ENCODE results near the gene TRIM29.
A peak's percentile ranks its signal among the peaks of the same experiment; 100 is the strongest.

The TRIM29 gene

DNA sequence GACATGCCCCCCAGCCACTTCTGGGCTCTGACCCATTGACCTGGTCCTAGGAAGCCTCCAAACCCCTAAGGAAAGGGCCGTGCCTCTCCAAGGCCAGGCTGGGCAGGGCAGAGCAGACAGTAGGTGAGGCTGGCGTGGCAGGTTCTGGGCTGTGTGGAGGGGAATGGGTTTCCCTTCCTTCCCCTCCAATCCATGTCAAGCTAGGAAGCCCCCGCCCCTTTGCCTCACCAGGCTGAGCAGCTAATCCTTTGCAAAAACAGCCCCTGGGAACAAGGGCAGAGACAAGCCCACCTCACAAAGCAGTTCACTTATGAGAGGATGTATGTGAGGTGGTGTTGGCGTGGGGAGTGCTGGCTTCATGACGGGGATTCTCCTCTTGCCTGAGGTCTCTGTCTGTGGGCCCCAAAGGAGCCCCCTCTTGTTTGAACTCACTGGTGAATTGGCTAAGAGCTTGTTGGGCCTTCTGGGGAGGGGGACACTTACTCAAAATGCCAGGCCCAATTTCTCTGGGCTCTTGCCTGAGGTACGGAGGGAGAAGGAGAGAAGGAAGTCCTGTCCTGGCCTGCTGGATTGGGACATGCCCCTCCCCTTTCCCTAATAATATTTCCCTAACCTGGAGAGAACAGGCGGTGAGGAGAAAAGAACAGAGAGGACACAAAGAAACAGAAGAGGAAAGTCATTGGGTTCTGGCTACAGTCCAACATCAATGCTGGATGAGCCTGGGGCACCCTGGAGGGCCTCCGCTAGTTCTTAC is 1.6 kb upstream of the TRIM29 start:
- H3K27me3 ChIP-seq (ENCODE audit: low read depth), result peaks cover 18% of the 10 kb centered on the region
- no peaks in the 10 kb centered on the region for H3K36me3 ChIP-seq (replicated peaks)
- DNase-seq (ENCODE audit: low spot score in 2 of 2), result no peak
- H3K4me1 ChIP-seq, result no peaks in the 10 kb centered on the region
- no peaks in the 10 kb centered on the region for H3K9me3 ChIP-seq
- in situ Hi-C loops (cut with MboI; ENCODE audit: low sequenced_read_pairs), result no loop called here
- no peak overlapping the region for H3K4me3 ChIP-seq

DNA sequence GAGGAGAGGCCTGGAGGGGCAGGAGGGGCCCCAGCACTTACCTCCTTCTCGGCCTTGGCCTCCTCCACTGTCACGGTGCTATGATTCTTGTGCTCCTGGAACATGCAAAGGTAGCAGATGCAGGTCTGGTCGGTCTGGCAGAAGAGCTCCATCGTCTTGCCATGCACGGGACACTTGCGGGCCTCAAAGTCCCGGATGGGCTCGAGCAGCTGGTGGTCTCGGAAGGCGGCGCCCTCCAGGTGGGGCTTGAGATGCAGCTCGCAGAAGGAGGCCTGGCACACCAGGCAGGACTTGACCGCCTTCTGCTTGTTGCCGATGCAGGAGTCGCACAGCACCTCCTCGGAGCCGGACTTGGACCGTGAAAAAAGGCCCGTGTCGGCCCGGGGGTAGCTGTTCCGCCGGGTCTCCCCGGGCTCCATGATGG is 714 bp downstream of the TRIM29 start:
- Histone ChIP-seq H3K4me3 (no peak overlapping the region), H3K36me3 (replicated peaks) (no peaks in the 10 kb centered on the region), H3K27me3 (ENCODE audit: low read depth) (peaks cover 6% of the 10 kb centered on the region), H3K4me1 (no peaks in the 10 kb centered on the region), H3K9me3 (no peaks in the 10 kb centered on the region)
- in situ Hi-C loops (cut with MboI; ENCODE audit: low sequenced_read_pairs), result no loop called here
- DNase-seq (ENCODE audit: low spot score in 2 of 2), result no peak

DNA sequence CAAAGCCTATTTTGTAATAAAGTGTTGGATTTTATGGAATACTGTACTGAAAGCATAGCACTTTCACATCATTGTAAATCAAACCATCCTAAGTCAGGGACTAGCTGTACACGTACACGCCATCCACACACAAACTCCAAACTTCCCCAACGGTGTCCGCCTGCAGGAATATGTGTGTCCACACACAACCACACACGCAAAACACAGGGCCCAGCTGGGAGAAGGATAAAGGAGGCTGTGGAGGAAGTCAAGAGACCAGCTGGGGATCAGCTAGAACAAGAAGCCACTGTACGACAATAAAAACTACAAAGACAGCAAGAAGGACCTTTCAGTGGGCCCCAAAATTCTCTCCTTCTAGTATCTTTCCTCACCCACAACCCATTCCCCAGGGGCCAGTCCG is 1.6 kb downstream of the TRIM29 start:
- Histone ChIP-seq H3K36me3 (replicated peaks) (no peaks in the 10 kb centered on the region), H3K27me3 (ENCODE audit: low read depth) (peaks cover 6% of the 10 kb centered on the region), H3K9me3 (no peaks in the 10 kb centered on the region), H3K4me3 (no peak overlapping the region), H3K4me1 (no peaks in the 10 kb centered on the region)
- peak in 1 of 2 experiments; percentile 3 for DNase-seq (ENCODE audit: low spot score in 2 of 2)
- in situ Hi-C loops (cut with MboI; ENCODE audit: low sequenced_read_pairs), result no loop called here

DNA sequence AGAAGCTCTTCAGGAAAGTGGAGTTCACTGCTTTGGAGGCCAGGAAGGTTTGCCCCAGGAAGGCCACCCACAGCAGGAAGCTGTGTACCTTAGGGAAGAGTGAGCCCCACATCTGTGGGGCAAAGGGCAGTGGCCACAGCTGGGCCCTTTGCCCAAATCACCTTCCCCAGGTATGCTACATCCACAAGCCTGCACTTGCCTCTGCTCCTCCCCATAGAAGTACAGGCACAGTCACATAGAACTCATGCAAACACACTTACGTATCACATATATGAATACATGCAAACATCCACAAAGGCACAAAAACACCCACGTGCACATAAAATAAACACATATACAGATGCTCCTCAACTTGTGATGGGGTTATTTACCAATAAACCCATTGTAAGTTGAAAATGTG is 2.1 kb downstream of the TRIM29 start:
- Histone ChIP-seq H3K4me1 (no peaks in the 10 kb centered on the region), H3K4me3 (no peak overlapping the region), H3K9me3 (no peaks in the 10 kb centered on the region), H3K36me3 (replicated peaks) (no peaks in the 10 kb centered on the region), H3K27me3 (ENCODE audit: low read depth) (peaks cover 11% of the 10 kb centered on the region)
- in situ Hi-C loops (cut with MboI; ENCODE audit: low sequenced_read_pairs), result no loop called here
- DNase-seq (ENCODE audit: low spot score in 2 of 2), result no peak

DNA sequence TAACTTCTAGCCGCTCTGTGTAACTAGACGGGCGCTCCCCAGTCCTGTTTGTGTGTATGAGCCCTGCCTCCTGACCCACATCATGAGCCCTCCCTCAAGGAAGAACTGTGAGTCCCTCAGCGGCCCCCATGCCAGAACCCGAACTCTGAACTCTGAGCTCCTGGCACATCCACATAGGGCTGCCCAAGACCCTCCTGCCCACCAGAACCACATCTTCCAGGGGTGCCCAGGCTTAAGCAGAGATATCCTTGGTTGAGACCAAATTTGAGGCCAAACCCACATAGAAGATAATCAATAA is 3.0 kb downstream of the TRIM29 start:
- peaks cover 8% of the 10 kb centered on the region for H3K27me3 ChIP-seq (ENCODE audit: low read depth)
- in situ Hi-C loops (cut with MboI; ENCODE audit: low sequenced_read_pairs), result no loop called here
- no peaks in the 10 kb centered on the region for H3K4me1 ChIP-seq
- H3K36me3 ChIP-seq (replicated peaks), result no peaks in the 10 kb centered on the region
- peak in 1 of 2 experiments; percentile 5 for DNase-seq (ENCODE audit: low spot score in 2 of 2)
- H3K4me3 ChIP-seq, result no peak overlapping the region
- H3K9me3 ChIP-seq, result no peaks in the 10 kb centered on the region

DNA sequence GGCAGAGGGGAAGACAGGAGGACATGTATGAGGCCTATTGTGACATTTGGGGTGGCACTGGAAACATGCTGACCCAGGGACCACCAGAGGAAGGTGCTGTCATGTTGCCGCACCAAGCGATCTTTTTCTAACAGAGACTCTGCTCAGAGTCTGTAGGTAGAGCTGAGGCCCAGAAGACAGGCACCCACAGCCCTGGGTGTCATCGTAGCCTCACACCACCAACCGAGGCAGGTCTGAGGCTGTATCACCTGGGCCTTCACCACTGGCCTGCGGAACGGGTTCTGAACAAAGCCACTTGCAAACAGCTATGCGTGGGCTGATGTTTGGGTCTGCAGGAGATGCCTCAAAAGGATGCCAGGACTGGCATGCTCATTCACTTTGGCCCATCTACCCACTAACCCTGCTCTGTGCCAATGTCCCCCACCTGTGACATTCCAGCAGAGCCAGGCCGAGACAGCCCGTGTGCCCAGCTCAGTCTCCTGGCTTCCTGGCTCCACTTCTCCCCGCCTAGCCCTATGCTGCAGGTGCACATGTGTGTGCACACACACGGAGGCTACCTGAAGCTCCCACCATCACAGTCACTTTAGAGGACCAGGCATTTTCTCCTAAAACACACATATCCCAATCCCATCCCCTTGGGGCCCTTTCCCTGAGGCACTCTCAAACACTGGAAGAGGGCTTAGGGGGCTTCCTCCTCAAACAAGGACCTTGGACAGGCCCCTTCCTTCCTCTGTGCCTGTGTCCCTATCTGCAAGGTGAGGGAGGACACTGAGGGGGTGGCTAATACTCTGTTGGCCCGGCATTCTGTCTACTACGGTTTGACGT is 3.6 kb downstream of the TRIM29 start:
- no peak overlapping the region for H3K4me3 ChIP-seq
- DNase-seq (ENCODE audit: low spot score in 2 of 2), result peak in 1 of 2 experiments; percentile 2
- no peaks in the 10 kb centered on the region for H3K36me3 ChIP-seq (replicated peaks)
- in situ Hi-C loops (cut with MboI; ENCODE audit: low sequenced_read_pairs), result no loop called here
- H3K4me1 ChIP-seq, result no peaks in the 10 kb centered on the region
- no peaks in the 10 kb centered on the region for H3K9me3 ChIP-seq
- peaks cover 8% of the 10 kb centered on the region; the same call in 1 of the 2 replicates for H3K27me3 ChIP-seq (ENCODE audit: low read depth)

DNA sequence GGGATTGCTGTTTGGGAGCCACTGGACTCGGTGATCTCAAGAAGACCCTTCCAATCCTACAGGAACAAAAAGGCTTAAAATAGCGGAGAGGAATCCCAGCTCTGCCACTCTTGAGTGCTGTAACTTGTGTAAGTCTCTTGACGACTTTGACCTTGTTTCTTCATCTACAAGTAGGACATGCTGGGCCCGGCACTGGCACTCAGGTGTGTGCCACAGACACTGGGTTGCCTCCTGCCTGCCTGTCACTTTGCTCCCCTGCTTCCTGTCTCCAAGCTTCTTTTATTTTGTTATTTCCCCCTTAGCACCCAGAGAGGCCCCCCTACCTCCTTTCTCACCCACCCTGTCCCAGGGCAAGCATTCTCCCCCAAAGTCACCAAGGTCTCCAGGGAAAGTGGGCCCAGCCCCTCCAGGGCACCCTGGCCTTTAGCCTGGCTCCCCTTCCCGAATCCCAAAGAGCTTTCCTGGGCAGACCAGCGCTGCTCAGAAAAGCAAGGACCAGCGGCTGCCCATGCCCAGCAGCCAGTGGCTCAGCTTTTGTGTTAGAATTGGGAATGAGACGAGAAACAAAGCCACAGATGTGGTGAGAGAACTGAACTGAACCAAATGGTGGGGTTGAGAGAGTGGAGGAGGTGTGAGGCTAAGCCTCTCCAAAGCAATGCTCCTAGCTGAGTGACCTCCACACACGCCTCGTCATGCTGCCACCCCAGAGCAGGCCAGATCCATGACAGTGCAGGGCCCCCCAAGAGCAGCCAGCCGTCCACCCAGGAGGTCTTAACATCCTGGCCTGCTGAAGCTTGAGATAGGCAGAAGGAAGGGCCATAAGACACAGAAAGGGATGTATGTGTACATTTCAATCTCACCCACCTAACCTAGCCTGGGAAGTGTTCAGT is 4.5 kb downstream of the TRIM29 start:
- DNase-seq (ENCODE audit: low spot score in 2 of 2), result peak in 1 of 2 experiments; percentile 2
- in situ Hi-C loops (cut with MboI; ENCODE audit: low sequenced_read_pairs), result no loop called here
- Histone ChIP-seq H3K27me3 (ENCODE audit: low read depth) (peaks cover 8% of the 10 kb centered on the region; the same call in 1 of the 2 replicates), H3K4me3 (no peak overlapping the region), H3K36me3 (replicated peaks) (no peaks in the 10 kb centered on the region), H3K9me3 (no peaks in the 10 kb centered on the region), H3K4me1 (no peaks in the 10 kb centered on the region)

DNA sequence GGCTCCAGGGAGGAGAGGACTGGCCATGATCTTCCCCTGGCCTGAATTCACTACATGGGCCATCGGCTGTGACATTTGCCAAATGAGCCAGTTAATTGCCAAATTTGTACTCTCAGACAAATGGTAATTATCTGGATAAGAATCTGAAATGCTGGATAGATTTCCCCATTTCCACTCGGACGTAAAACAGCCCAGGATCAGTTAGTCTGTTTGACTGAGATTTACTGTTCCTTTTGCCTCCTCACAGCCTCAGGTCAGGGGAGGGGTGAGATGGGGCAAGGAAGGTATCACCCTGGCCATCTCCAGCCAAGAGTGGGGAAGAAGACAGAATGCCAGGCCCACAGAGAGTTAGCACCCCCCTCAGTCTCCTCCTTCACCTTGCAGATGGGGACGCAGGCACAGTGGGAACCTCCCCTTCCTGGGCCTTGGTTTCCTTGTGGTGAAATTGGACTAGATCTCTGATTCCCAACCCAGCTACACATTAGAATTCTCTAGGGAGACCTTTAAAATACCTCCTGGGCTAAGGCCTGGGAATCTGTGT is 5.2 kb downstream of the TRIM29 start:
- peak in 1 of 2 experiments; percentile 2 for DNase-seq (ENCODE audit: low spot score in 2 of 2)
- Histone ChIP-seq H3K4me1 (no peaks in the 10 kb centered on the region), H3K36me3 (replicated peaks) (no peaks in the 10 kb centered on the region)

DNA sequence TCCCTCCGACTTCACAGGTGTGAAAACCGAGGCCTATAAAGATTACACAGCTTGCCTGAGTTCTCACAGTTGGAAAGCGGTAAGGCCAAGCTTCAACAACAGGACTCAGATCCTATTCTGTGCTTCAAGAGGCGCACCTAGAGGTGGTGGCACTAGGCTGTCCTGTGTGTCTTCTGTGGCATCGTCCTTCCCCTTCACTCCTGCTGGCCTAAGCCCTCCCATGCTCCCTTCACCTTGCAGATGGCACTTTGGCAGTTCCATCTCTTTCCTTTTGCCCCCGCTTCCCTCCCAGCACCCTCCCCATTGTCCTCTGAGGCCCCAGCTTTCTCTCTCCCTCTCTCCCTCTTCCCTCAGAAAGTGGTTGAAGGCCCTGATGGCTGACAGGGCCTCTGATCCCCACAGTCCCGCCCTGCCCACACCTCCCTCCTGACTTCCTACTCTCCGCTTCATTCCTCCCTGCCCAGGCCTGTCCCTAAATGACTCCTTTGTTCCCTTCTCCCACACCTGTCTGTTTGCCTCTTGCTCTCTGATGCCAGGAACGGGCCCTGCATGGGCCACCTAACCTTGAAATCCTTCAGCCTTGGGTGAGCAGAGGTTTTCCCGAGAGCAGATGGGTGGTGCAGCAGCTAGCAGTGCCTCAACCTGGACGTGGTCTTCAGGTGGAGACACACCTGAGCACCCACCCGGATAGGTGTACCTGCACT is 5.8 kb downstream of the TRIM29 start:
- H3K4me1 ChIP-seq, result no peaks in the 10 kb centered on the region
- no peak overlapping the region for H3K4me3 ChIP-seq
- in situ Hi-C loops (cut with MboI; ENCODE audit: low sequenced_read_pairs), result no loop called here
- no peaks in the 10 kb centered on the region for H3K36me3 ChIP-seq (replicated peaks)
- no peaks in the 10 kb centered on the region for H3K9me3 ChIP-seq
- H3K27me3 ChIP-seq (ENCODE audit: low read depth), result peaks cover 12% of the 10 kb centered on the region; the same call in 1 of the 2 replicates
- DNase-seq (ENCODE audit: low spot score in 2 of 2), result no peak

More for the DNA sequence above, 5.2 kb downstream of the TRIM29 start:
- Histone ChIP-seq H3K9me3 (no peaks in the 10 kb centered on the region), H3K27me3 (ENCODE audit: low read depth) (peaks cover 9% of the 10 kb centered on the region; the same call in 1 of the 2 replicates), H3K4me3 (no peak overlapping the region)
- in situ Hi-C loops (cut with MboI; ENCODE audit: low sequenced_read_pairs), result no loop called here

DNA sequence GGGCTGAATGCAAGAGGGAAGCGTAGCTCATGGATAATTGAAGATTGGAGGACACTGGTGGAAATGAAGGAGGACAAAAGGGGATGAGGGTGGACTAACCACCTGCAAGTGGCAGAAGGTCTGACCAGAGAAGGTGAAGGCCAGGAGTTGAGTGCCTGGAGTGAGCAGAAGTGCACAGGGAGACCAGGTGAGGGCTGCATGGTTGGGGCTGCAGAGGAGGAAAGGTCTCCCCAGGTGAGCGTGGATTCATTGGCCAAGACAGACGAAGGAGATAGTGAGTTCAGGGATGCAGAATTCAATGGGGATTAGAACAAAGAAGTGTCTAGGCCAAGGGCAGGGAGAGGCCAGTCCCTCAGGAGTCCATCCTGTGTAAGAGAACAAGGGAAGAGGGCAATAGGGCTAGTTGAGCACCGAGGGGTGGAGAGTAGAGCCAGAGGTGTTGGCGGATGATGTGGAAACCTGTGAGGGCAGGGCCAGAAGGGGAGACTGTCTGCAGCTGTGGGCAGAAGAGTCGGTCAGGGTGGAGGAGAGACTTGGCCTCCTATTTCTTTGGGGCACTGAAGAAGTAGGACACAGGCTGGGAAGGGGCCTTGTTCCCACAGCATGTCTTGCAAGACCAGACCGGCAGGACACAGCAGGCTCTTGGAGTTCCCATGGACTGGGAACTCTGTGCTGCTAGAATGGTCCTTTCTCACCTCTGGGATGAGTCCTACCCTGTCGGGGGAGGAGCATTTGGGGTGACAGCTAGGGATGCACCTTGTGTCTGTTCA is 6.7 kb downstream of the TRIM29 start:
- Histone ChIP-seq H3K36me3 (replicated peaks) (no peaks in the 10 kb centered on the region), H3K4me3 (no peak overlapping the region), H3K9me3 (no peaks in the 10 kb centered on the region), H3K4me1 (no peaks in the 10 kb centered on the region), H3K27me3 (ENCODE audit: low read depth) (peaks cover 12% of the 10 kb centered on the region; the same call in 1 of the 2 replicates)
- in situ Hi-C loops (cut with MboI; ENCODE audit: low sequenced_read_pairs), result no loop called here
- DNase-seq (ENCODE audit: low spot score in 2 of 2), result no peak

DNA sequence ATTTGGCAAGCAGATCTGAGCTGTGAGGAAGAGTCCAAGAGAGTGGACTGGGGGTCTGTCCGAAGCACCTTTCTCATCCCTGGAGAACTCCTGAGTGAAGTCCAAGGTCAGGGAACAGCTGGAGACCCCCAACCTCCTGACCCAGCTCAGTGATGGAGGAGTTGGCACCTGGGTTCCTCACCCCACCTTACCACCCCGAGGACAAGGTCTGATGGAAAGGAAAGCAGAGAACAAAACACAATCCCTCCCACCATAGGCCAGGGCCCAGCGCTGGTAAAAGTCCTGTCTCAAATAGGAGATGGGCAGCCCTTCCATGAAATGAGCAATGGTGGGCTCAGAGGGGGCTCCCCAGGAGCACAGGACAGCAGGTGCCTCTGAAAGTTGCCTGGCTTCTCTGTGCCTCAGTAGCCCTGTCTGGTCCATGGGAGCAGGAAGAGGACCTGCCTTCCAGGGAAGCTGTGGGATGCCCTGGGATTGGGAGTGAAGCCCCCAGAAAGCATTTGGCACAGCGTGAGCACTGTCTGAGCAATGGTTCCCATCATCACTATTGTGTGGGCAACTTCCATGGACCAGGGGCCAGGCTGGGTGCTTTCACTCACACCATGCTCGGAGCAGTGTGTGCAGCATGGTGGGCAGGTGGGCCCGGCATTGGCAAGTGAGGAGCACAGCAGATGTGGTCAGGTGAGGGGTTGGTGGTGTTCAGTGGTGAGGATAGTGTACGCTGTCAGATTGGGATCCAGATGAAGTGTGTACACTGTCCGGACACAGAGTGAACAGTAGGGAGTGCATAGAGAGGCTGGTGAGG is 7.5 kb downstream of the TRIM29 start:
- Histone ChIP-seq H3K27me3 (ENCODE audit: low read depth) (peaks cover 9% of the 10 kb centered on the region; the same call in 1 of the 2 replicates), H3K4me1 (no peaks in the 10 kb centered on the region), H3K9me3 (no peaks in the 10 kb centered on the region), H3K4me3 (no peak overlapping the region), H3K36me3 (replicated peaks) (no peaks in the 10 kb centered on the region)
- in situ Hi-C loops (cut with MboI; ENCODE audit: low sequenced_read_pairs), result no loop called here
- DNase-seq (ENCODE audit: low spot score in 2 of 2), result no peak

DNA sequence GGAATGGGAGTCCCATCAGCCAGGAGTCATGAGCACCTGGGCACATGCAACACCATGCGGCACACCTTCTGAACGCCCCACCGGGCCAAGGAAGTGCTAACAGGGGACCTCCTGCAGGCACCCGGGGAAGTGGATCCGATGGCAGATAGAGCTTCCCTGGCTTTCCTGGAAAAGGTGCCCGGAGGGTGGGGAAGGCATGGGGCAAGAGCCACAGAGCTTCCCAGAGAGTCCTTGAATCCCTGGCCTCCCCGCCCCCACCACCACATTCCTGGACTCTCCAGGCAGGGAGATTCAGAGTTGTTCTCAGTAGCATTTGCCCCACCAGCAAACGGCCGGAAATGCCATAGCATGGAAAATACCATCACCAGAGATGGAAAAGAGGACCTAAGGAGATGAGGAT is 8.3 kb downstream of the TRIM29 start:
- no peak for DNase-seq (ENCODE audit: low spot score in 2 of 2)
- no peaks in the 10 kb centered on the region for H3K36me3 ChIP-seq (replicated peaks)
- no peak overlapping the region for H3K4me3 ChIP-seq
- in situ Hi-C loops (cut with MboI; ENCODE audit: low sequenced_read_pairs), result no loop called here
- H3K9me3 ChIP-seq, result no peaks in the 10 kb centered on the region
- H3K27me3 ChIP-seq (ENCODE audit: low read depth), result peaks cover 9% of the 10 kb centered on the region; the same call in 1 of the 2 replicates
- H3K4me1 ChIP-seq, result no peaks in the 10 kb centered on the region
